Inflammatory macrophage treated with lipopolysaccharide for 1 hour (primary cell): ENCODE data around the gene TRIB2.
A peak's percentile ranks its signal among the peaks of the same experiment; 100 is the strongest.

ENCODE experiments used
- DNase-seq, 2 donors: peaks; one replicate each; pipeline ENCODE4 v3.0.0-alpha.2; 2020 to 2022

TRIB2 gene

DNA sequence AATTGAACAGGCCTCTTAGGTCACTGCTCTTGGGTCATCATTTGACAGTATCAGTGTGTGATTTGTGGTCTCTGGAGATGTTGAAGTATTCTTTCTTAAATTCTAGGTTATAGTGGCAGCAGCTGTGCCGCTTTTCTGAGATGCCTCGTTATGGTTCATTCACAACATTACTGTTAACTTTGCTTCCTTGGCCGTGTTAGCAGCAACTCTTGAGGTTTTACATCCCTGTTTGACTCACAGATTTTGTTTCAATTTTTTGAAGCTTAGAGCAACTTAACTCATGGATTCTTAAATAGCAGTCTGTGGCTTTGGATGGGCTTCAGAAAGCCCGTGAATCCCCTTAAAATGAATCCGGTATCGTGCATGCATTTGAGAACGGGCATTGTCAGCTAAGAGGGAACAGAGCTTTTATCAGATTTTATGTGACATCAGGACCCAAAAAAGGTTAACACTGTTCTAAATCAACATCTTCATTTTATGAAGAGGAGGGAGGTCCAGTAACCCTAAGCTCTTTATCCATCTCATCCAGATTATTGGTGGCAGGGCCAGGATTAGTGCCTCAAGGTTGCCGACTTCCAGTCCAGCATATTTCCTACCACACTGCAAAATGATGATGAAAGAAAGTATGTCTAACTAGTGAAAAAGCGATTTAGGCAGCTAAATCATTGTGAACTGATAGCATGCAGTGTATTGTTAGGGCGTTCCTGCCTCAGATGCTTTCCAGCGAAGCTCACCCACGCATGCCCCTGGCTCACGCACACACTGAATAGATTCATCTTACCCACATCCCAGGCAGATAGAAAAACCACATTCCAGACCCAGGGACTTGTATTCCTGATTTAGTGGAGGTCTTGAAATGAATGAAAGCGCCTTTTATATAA is 5.1 kb downstream of the TRIB2 start:
- DNase-seq = no peak

DNA sequence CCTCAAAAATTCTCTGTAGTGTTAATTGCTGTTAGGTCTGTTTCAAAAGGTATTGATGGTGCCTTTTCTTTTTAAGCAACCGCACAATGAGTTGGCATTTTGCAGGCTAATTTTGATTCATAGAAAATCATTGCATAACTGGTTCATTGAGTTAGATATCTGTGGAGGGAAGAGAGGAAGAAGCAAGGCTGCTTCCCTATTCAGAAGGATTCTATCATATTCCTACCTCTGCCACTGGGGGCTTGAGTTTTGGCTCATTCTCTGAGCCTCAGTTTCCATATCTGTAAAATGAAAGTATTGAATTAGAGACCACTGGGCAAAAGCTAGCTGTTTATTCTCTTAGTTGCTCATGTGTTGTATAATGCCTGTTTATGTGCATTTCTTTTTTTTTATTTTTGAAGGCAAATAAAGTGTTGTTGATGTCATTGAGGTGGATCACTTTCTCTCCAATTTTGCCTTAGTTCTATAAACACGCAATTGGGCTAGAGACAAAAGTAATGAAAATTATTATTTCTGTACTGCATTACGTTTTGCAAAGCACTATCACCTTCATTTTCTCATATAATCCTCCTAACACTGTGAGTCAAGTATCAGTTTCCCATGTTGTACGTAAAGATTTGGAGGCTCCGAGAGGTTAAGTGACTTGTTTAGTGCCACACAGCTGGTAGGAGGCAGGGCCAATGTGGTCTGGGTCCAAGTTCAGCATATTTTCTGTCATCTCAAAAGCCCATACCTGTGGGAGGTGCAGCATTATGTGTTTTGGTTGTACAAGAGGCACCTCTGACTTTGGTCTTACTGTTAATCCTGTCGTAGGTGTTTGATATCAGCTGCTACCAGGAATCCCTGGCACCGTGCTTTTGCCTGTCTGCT is 5.9 kb downstream of the TRIB2 start:
- DNase-seq = peak; percentile 59 to 69

DNA sequence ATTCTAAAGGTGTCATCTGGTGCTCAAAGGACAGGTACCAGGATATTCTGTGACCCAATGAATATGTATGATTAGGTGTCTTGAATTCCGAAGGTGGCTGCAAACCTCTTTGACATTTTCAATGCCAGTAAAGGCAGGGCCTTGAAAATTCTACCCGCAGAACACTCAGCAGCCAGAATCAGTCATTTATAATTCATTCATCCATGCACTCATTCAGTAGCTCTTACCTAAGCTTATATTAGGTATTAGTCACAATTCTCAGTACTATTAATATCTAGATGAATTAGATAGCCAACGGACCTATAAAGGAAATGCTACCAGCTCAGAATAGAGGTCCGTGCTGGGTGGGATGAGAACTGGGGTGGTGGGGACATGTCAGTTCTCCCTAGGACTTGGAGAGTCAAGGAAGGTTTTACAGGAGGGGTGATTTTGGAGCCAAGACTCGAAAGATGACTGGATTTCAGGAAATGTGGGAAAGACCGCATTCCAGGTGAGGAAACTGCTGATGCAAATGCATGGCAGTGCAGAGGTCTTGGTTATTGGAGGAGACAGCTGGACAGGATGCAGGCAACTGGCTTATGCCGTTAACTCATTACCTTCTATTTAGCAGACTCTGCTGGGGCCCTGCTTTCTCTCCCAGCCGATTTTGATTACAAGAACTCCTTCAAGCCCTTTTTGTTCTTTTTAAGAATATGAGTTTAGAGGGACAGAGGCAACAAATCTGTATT is 7.2 kb downstream of the TRIB2 start:
- DNase-seq = no peak

DNA sequence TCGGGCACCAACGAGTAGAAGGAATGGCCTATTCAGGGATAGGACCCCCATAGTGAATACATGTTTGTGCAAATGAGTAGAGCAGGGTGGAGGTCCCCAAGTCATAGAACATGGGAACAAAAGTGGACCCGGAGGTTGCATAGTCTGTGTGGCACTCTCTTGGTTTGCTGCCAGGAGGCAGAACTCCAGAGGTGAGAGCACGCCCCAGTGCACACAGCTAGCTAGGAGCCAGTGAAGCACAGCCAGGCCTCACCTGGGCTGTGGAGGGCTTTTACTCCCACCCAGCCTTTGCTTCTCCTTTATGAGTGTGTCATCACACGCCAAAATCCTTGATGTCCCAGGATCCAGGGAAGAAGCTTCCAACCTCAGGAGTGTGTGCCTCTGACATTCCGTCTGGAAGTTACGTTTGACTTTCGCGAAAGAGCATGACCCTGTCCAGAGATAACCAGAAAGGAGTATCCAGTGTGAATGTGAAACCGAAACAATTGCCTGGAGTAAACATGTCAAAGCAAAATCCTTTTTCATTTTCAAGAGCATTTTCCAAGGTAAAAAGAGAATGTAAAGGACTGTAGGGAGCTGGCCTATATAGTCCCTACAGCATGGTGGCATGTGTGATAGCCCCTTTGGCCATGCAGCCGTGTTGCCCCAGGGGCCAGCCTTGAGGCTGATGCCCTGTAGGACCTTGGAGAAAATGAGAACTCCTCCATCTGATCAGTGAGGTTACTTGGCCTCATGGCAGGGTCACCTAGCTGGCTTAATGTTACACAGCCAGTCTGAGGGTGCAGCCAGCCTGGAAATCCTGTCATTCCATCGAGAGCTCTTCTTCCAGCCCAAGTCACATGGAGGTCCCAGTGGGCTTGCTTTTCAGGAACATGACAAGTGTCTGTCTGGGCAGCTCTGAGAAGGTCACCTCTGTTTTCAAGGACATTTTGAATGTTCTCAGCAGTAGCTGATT is 8.8 kb downstream of the TRIB2 start:
- no peak for DNase-seq

DNA sequence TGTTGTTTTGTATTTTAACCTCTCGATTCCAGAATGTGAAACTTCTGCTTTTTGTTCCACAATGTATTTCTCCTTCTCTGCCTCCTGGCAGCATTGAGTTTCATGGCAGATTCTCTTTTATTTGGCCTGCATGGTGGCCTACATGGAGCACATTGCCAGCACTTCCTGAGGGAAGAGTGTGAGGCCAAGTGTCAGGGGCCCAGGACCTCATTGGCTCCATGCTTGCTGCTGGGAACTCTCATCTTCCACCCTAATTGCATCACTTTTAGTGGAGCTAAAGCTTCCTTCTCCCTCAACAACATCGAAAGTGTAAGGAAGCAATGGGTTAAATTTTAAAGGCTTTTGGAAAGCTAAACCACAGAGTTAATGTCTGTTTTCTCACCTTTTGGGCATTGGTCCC is 9.5 kb downstream of the TRIB2 start:
- no peak for DNase-seq

DNA sequence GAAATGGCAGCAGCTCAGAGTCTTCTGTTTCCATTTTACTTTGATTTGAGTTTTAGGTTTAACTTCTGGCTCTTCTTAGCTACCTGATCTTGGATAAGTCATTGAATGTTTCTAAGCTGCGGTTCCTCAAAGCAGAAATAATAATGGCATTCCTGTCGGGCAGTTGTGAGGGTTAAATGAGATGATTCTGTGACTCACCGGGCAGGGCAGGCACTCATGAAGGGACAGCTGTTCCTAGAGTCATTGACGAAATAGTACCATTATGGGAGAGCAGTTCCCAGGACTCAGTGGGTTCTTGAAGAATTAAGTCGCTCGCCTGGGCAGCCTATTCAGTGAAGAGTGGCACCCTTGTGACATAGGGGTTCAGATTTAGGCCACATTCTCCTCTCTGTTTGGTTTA is 10.3 kb downstream of the TRIB2 start:
- DNase-seq = no peak

DNA sequence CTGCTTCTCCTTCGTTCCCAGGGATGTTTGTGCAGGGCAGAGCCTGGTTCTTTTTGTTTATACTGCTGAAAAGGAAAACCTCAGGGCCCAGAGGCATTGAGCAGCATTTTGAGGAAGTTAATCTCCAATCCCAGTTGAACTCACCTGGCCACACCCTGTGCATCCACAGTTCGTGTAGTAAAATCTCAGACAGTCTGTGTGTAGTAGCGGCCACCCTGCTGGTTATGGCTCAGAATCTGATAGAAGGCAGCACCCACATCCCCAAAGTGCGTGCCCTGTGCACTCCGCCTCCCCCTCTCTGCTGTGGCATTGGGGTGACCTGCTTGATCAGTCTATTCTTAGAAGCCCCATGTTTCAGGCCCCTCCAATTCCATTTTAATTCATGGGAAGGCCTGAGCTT is 10.9 kb downstream of the TRIB2 start:
- no peak for DNase-seq

DNA sequence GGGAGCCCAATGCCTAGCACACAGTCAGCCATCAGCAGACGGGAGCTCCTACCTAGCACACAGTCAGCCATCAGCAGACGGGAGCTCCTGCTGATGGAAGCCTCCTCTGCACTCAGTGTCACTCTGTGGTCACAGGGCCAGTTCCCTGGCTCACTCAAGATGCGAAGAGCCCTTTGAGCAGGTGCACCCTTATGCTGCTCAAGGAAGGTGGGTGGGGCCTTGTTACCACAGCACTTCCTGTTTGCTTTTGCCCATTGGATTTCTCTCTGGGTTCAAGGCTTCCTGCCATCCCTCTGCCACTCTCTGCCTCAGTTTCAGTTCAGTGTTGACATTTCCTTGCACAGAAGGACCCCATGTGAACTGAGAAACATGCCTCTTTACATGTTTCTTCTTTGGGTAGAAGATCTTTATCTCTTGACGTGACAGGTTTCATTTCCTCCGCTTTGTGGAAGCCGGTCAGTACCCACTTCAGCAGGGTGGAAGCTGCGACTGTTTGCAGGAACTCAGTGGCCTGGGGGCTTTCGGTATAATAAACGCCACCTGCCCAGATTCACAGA is 11.6 kb downstream of the TRIB2 start:
- DNase-seq = no peak

DNA sequence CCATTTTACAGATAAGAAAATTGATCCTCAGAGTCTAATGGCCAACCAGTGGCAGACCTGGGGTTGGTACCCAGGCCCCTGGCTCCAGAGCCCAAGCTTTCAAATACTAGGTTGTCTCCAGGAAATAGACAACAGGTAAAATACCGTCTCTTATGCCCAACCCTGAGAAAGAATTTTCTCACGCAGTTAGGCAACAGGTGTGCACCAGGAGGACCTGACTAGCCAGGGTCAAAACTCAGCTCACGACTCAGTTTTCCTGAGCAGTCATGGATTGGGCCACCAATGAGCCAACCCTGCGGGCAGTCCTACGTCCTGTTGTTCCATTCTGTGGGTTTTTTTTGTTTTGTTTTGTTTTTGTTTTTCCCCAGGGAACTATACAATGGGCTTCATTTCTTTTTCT is 13.5 kb downstream of the TRIB2 start:
- no peak for DNase-seq

DNA sequence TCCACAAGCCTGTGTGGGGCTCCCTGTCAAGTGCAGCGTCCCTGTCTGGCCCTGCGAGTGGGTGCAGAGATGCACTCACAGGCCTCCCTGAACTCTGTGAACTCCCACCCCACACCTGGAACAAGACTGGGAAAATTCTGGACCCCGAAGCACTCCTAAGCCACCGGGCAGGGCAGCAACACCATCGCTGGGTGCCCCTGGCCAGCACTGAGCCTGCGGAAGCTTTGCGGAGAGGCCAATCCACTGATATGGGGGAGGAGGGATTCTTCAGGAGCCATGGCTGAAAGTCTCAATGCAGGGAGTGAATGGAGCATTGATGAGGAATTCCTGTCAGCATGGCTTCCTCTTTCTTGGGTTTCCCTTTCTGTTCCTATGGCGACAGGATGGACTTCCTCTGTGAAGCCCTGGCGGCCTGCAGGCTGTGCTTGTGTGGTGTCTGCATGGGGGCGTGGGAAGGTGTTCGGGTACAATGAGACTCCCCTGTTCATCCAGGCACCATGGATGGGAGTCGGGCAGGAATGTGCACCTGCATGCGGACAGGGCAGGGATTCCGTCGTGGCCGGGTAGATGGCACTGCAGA is 15.1 kb downstream of the TRIB2 start:
- peak; percentile 69 to 71 for DNase-seq

DNA sequence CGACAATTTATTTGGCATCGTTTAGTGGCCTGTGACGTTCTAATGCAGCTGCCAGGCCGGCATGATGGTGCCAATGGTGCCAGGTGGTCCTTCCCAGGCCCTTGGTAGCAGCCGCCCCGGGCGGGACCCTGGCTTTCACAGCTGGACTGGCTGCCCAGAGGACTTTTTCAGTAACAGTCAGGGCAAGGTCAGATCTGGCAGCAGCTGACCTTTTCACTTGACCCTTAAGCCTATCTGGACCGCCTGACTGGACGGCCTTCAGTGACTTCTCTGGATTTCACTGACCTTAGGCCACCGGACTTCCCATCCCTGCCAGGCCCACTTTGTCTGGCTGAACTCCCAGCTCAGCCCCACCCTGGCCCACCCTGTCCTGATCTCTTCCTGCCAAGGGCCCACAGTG is 15.9 kb downstream of the TRIB2 start:
- no peak for DNase-seq

DNA sequence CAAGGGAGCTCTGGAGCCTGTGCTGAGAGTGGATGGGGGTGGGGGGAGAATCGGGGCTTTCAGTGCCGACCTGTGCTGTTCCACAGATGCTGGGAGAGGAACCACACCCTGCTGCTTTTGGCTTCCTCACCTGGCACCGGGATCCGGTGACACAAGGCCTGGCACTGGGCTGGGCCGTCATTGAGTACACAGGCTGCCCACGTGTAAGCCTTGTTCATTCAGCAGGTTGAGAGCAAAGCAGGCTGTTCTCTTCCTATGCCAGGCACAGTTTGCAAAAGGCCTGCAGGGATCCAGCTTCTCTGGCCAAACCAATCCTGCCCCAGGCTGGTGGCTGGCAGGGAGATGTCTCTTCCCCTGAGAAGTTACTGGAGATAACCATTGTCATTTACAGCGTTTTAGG is 17.1 kb downstream of the TRIB2 start:
- DNase-seq = no peak

DNA sequence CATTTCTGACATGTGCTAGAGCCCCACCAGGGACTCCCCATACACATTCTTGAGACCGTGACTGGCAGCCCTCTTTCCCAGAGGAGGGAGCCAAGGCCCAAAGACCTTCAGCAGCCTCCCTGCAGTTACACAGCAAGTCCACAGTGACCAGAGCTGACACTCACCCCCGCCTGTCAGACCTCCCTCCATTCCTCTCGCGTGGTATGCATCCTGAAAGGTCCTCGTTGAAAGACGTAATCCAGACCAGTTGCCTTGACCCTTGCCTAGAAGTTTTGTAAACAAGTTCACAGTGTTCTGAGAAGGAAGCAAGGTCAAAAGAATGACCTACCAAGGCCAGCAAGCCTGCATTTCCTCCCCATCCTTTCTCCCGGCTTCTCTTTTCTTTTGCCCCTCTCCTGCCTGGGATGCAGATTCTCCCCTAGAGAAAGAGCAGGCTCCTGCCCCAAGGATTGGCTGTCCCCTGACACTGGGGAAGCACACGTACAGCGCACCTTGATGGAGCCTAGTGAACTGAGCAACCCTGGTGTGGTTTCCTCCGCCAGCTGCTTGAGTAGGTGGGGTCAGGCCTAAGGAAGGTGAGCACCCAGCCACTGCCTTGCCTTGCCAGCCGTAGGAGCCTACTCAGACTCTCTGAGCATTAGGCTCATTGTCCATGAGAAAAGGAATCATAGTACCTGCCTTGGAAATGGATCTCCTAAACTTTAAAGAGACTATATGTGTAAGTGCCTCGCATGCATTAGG is 18.3 kb downstream of the TRIB2 start:
- no peak for DNase-seq

DNA sequence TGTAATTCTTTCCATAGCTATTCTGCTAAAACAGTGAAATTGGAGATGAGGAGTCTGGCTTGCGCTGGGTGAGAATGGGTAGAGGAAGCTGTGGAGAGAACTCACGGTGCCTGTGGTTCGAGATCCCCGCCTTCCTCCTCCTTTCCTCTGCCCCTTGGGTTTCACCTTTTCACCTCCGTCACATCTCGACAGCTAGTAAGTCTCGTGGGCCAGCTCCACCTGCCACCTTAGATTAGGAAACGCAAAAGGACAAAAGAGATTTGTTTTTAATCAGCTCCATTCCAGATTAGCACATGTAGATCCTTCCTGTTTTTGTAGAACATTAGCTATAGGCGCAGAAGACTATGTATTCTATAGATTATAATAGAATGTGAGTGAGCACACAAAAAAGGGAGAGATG is 20.6 kb downstream of the TRIB2 start:
- no peak for DNase-seq

DNA sequence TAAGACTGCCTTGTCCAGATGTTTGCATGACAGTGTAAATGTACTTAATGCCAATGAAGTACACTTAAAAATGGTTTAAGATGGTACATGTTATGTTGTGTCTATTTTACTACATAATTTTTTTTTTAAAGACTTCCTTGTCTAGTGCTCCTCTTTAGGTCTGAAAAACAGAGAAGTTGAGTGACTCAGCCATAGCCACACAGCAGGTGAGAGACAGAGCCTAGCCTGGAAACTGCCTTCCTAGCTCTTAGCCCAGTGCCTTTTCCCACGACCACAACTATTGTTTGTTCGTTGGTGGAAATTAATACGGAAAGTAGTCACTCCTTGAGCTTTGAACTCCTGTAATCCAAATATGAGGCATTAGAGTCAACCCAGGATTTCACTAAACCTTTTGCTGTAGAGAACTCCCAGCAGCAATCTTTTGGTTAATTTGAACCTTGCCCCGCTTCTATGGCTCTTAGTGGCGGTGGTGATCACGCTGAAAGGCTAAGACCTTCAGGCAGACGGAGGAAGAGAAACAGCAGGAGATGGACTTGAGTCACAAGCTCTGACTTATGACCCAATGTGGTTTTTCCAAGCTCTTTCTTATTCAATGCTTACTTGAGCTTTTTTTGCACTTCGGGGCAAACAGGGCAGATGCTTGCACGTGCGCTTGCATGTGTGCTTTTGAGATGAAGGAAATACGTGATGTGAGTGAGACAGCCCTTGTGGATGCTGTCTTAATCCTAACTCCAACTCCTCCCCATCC is 21.2 kb downstream of the TRIB2 start:
- peak in 1 of 2 donors; percentile 7 for DNase-seq

DNA sequence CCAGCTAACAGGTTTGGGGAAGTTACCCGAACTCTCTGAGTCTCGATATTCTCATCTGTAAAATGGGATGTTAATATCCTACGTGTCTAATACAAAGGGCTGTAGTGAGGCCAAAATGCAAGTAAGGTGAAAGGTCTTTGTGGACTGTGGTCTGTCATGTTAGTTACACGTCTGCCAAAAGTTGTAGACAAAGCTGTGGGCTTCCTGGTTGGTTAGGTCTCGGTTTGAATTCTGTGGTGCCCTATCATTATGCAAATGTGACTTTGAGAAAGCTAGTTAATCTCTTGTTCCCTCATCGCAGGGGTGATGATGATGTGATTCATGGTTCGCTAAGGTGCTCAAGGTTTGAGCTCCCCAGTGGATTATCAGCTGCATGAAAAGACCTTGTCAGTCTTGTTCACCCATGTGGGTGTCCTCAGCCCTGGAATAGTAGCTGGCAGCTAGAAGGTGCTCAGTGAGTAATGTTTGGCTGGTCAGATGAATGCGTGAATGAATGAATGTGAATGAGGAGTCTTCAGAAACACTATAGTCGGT is 23.1 kb downstream of the TRIB2 start:
- DNase-seq = no peak

DNA sequence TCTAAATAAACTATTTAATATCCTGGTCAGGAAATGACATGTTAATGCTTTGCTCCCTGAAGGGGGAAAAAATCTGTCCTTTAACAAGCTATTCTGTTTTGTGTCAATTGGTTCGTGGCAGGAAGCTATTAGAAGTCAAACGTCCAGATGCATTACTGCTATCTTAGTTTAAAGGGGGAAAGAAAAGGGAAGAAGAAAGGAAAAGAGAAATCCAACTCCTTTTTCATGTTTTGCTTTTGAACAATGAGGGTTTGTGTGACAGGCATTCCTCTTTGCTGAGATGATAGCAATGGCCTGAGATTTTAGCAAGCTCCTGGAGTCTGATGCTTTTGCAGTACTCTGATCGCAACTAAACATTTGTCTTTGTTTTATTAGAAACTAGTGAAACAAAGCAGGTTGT is 24.6 kb downstream of the TRIB2 start:
- DNase-seq = no peak

DNA sequence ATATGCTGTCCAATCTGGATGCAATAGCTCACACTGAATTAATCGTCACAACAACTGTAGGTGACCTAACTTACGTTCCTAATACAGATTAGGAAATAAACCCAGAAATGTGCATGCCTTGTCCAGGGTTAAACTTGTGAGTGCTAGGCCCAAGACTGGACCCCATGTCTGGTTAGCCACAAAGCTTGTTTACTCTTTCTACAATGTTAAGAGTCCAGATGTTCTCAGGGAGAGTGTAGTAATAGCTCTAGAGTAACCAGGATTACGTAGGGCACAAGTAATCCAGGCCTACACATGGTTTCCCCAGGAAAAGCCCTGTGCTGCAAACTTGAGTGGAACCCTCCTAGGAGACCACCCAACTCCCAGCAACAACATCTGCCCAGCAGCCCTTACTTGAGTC is 26.2 kb downstream of the TRIB2 start:
- no peak for DNase-seq

DNA sequence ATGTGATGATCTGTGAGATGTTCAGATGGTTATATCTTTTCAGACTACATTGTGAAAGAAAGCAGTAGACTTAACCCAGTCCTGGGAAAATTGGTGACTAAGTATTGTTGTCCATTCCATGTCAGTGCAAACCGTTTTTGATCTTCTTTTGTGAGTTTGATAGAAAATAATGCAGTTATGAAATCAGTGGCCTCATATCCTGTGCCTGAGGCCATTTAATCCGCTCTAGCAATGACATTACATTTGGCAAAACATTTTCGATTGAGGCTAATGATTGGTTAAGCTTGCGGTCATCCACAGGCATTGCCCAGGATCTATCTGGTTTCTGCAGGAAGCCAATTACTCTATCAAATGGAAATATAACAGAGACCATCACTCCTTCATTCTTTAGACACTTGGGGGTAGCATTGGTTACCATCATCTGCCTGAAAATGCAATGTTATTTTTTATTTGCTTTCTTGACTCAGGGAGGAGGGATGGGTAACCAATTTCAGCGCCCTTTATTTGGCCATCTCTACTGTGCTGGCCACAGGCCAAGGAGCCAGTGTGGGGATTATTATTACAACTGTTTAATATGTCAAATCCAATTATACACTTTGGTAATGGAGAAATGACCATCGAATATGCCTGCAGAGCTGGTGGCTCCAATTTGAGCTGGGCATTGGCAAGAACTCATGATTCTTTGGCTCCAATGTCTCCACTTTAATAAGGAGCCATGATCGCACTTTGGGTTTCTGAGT is 33.6 kb downstream of the TRIB2 start:
- no peak for DNase-seq
